ENCODE data around the gene FEM1C.

FEM1C gene

DNA sequence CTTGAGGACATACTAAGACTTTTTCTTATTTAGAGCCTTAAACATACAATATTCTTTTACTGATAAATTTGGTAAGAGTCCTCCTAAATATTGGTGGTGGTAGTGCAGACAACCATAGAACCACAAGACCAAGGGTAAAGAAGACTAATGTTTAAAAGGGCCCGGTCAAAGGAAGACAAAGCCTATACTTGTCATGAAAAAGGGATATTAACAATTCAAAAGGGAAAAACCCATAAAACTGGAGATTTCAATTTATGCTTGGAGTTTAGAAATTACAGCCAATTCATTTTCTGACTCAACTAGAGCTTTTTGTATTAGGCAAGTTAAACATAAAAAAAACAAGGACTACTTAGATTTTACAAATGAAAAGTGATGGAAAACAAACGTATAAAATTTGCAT lies 24.4 kb downstream of the FEM1C start:
- H3K27ac ChIP-seq: no peak overlapping the region
- TF ChIP-seq, protein P1, sequence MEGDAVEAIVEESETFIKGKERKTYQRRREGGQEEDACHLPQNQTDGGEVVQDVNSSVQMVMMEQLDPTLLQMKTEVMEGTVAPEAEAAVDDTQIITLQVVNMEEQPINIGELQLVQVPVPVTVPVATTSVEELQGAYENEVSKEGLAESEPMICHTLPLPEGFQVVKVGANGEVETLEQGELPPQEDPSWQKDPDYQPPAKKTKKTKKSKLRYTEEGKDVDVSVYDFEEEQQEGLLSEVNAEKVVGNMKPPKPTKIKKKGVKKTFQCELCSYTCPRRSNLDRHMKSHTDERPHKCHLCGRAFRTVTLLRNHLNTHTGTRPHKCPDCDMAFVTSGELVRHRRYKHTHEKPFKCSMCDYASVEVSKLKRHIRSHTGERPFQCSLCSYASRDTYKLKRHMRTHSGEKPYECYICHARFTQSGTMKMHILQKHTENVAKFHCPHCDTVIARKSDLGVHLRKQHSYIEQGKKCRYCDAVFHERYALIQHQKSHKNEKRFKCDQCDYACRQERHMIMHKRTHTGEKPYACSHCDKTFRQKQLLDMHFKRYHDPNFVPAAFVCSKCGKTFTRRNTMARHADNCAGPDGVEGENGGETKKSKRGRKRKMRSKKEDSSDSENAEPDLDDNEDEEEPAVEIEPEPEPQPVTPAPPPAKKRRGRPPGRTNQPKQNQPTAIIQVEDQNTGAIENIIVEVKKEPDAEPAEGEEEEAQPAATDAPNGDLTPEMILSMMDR (conservative IDR thresholded peaks at IDR 0.05): no peak

DNA sequence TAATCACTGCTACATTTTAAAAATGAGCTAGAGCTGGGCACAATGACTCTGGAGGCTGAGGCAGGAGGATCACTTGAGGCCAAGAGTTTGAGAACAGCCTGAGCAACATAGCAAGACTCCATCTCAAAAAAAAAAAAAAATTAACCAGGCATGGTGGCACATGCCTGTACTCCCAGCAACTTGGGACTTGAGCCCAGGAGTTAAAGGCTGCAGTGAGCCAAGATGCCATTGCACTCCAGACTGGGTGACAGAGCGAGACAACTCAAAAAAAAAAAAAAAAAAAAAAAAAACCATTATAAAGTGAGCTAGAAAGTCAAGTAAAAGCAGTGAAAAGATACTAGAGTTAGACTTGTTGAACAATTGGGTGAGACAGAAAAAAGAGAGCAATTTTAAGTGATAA lies 28.2 kb downstream of the FEM1C start:
- no peak overlapping the region for H3K27ac ChIP-seq
- TF ChIP-seq, protein P1 (conservative IDR thresholded peaks at IDR 0.05): no peak

DNA sequence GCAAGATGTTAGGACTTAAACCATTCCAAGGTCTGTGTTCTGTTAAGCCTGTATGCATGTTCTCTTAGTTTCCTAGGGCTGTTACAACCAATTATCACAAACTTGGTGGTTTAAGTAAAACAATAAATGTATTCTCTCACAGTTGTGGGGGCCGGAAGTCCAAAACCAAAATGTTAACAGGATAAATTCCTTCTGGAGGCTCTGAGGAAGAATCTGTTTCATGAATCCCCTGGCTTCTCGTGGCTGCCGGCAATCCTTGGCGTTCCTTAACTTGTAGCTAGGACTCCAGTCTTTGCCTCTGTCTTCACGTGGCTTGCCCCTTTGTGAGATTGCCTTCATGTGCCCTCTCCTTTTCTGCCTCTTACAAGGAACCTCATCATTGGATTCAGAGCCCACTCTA lies 30.4 kb downstream of the FEM1C start:
- no peak overlapping the region for H3K27ac ChIP-seq
- TF ChIP-seq, protein P1 (conservative IDR thresholded peaks at IDR 0.05): no peak

DNA sequence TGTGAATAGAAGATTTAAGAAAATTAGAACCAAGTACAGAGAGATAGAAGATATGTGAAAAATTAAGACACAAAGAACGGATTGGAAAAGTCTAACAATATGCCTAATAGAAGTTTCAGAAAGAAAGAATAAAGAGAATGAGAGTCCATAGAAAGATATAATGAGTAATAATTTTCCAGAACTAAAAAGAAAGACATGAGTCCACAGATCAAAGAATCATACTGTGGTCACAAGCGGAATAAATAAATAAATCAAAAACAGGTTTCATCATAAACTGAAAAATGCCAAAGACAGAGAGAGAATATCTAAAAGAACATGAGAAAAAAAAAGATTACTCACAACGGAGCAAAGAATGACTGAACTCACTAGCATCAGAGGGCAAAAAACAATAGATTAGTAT lies 32.9 kb downstream of the FEM1C start:
- TF ChIP-seq, protein P1 (conservative IDR thresholded peaks at IDR 0.05): no peak
- H3K27ac ChIP-seq: no peak overlapping the region

DNA sequence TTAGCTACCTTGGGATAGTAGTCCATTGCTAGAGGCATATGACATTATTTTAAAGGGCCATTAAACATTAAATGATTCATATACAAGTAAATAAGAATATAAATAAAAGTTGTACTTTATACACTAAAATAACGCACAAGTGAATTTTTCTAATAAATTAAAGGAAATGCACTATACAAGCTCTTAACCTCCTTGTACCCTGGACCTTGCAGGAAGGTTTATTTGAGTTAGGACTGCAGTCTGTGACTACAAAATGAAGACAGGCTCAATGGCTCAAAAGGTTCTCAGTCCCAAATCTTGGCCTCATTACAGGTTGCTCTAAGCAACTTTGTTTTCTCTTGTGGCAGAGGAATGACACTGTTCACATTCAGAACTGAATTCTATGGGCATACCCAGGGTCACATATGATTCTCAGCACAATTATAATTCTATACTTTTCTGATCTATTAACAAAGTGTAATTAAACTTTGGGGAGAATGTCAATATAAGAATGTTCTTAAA lies 34.4 kb downstream of the FEM1C start:
- TF ChIP-seq, protein P1 (conservative IDR thresholded peaks at IDR 0.05): no peak
- no peak overlapping the region for H3K27ac ChIP-seq

DNA sequence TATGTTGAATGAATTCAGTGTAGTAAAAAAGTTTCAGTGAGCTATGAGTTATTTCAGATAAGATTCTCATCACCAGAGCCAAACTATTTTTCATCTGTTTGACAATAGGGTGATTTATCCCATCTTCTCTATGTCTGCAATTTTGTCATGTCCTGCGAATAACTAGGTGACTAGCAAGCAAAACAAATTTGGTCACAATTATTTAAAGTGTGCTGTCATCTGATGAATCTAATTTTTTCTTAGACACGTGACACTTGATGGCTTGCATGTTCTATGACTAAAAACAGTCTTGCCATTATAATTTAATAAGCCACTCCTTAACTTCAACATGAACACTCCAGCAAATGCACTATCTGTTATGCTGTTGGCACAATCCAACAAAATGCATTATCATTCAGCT lies 35.0 kb downstream of the FEM1C start:
- no peak overlapping the region for H3K27ac ChIP-seq
- TF ChIP-seq, protein P1 (conservative IDR thresholded peaks at IDR 0.05): no peak

DNA sequence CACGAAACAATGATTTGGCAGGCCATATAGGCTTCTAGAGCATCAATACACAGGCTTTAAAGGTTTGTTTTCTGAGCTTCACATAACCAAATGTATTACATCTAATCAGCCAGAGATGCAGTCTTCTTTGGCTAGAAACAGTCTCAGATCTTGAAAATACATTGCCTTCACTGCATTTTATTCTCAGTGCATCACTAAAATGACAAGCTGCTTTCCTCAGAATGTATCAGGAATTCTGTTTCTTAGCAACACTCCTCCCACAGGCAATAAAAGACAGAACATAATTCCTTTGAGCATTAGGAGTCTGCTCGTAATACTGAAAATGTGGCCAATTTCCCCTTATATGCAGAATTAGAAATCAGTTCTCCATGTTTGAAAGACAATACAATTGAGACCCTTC lies 36.9 kb downstream of the FEM1C start:
- H3K27ac ChIP-seq: no peak overlapping the region
- TF ChIP-seq, protein P1 (conservative IDR thresholded peaks at IDR 0.05): no peak

All from VCaP (cell line).